Measurements from ENCODE around the gene YBEY. TPM values are rescaled to one million over a fixed set of nuclear protein-coding genes. Genes with fewer than 3 reads are reported as not detected.

Gene YBEY
- total and polyA plus RNA-seq, 12 donors: 11.9 to 25.7 (median 16.7) TPM

- intact Hi-C loops (cut with DNase I): loop anchor here in 2 of 10 donors (10.0 kb wide), 2 partner anchors 45 to 165 kb away; no protein-coding TSS in a partner anchor
- H3K27me3 ChIP-seq: no peaks in the 10 kb centered on the region
- H3K36me3 ChIP-seq: peaks cover 13 to 100% (median 96%) of the 10 kb centered on the region in 9 donors
- H3K4me1 ChIP-seq: no peaks in the 10 kb centered on the region
- no peak for DNase-seq
- H3K27ac ChIP-seq: no peak overlapping the region
- ATAC-seq: no peak
- 94 to 96% methylated on average over 10 of the region's 10 CpGs for WGBS, 2 donors
- H3K4me3 ChIP-seq: no peak overlapping the region
- H3K9me3 ChIP-seq: no peaks in the 10 kb centered on the region
- TF ChIP-seq CTCF (IDR thresholded peaks at IDR 0.05): no peak
Observed at GRCh38 chr21:46269466-46269865, 16.7 kb upstream of the YBEY start.

DNA sequence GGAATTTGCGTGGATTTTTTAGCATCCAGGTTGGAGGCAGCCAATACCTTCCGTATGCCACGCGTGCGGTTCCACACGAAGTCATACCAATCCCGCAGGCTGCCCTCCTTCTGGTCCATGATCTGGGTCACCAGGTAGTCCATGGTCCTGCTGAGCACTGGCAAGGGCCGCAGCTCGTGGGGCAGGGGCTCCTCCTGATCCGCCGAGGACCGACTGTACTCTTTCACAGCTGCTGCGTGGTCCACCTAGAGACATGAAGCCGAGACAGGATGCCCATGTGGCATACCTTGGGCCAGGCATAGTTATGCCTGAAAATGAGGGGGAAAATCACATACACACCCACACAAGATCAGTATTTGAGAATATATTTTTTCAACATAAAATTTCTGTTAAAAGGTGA, 12.8 kb upstream of the YBEY start:
- DNase-seq: no peak
- Histone ChIP-seq H3K4me1 (no peaks in the 10 kb centered on the region), H3K9me3 (no peaks in the 10 kb centered on the region), H3K4me3 (no peak overlapping the region), H3K36me3 (peaks cover 13 to 100% (median 91%) of the 10 kb centered on the region in 9 donors), H3K27me3 (no peaks in the 10 kb centered on the region), H3K27ac (no peak overlapping the region)
- WGBS, 2 donors: 95 to 97% methylated on average over 14 of the region's 14 CpGs
- ATAC-seq: no peak
- TF ChIP-seq CTCF (IDR thresholded peaks at IDR 0.05): no peak
- intact Hi-C loops (cut with DNase I): loop anchor here in 1 of 10 donors (10.0 kb wide), 1 partner anchor 79 kb away; no protein-coding TSS in a partner anchor

GRCh38 chr21:46274797-46275390, 11.2 kb upstream of the YBEY start:
- H3K27me3 ChIP-seq: no peaks in the 10 kb centered on the region
- H3K4me1 ChIP-seq: no peaks in the 10 kb centered on the region
- no peak for TF ChIP-seq CTCF (IDR thresholded peaks at IDR 0.05)
- intact Hi-C loops (cut with DNase I): loop anchor here in 1 of 10 donors (10.0 kb wide), 1 partner anchor 80 kb away; no protein-coding TSS in a partner anchor
- H3K9me3 ChIP-seq: no peaks in the 10 kb centered on the region
- WGBS, 2 donors: 95 to 96% methylated on average over 11 of the region's 11 CpGs
- H3K36me3 ChIP-seq: peaks cover 10 to 100% (median 93%) of the 10 kb centered on the region in 9 donors
- no peak overlapping the region for H3K4me3 ChIP-seq
- H3K27ac ChIP-seq: no peak overlapping the region
- ATAC-seq (no peak), DNase-seq (no peak)

DNA sequence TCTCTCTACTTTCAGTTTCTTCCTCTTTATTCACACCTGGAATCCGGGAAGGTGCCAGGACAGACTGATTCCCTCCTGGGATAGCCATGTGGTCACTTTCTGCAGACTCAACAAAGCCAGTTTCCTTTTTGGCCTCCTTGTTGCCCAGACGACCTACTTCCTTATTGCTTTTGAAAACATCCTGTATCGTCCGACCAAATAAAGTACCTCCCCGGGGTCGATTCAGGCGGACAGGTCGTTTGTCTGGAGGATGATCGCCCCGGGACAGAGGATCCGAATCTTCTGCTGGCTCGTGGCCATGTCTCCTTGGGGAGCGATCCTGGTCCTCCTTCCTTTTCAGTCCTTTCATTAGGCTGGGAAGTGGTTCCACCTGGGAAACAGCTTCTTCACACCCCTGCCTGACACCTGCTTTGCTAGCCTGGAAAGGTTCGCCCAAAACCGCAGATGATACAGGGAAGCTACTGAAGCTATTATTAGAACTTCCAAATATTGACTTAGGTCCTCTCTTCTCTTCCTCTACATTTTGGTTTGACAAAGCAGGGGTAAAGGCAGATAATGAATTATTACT, 2.0 kb upstream of the YBEY start:
- Histone ChIP-seq H3K27ac (peak overlapping the region in 4 of 10 donors; percentile 13 to 94 (median 59)), H3K4me3 (peak overlapping the region in 4 of 10 donors; percentile 14 to 80 (median 51)), H3K4me1 (peaks cover 22 to 73% (median 53%) of the 10 kb centered on the region in 9 donors), H3K9me3 (no peaks in the 10 kb centered on the region), H3K36me3 (peaks cover 0 to 73% (median 21%) of the 10 kb centered on the region in 9 donors), H3K27me3 (no peaks in the 10 kb centered on the region)
- ATAC-seq (no peak), DNase-seq (no peak)
- intact Hi-C loops (cut with DNase I): loop anchor here in 2 of 10 donors (5.0 to 10.0 kb wide), 3 partner anchors 38 to 99 kb away; partner anchors contain the start of genes C21orf58 (in 1 of the 2), LSS (in 1 of the 2), PCNT (in 1 of the 2) and SPATC1L (in 1 of the 2)
- TF ChIP-seq CTCF (IDR thresholded peaks at IDR 0.05): no peak
- WGBS, 2 donors: 62 to 67% methylated on average over 15 of the region's 15 CpGs

Data from heart right ventricle (tissue), 16 donors.